Loucy (cell line): Measurements from ENCODE around the gene ATG16L1.

Source experiments
- H2AFZ ChIP-seq: fragments of 200-600 bp; sonication (generic); 2 replicates; pipeline ENCODE4 v1.6.0; 2016; ENCODE audit warnings: antibody characterized with exemption, mild to moderate bottlenecking, low read length, moderate library complexity
- H3F3A ChIP-seq: fragments of 200-600 bp; 2 replicates; pipeline ENCODE4 v1.6.0; 2016; ENCODE audit warnings: antibody characterized with exemption, low read depth, mild to moderate bottlenecking
- H3K27me3 ChIP-seq: fragments of 200-600 bp; sonication (generic); 2 replicates; pipeline ENCODE4 v1.6.1; 2014; ENCODE audit warnings: low read length, mild to moderate bottlenecking; ENCODE audit not compliant: insufficient read depth, poor library complexity, severe bottlenecking
- H3K36me3 ChIP-seq: fragments of 200-600 bp; sonication (generic); 2 replicates; pipeline ENCODE4 v1.6.1; 2016; ENCODE audit warnings: low read length; ENCODE audit not compliant: insufficient read depth
- H3K4me1 ChIP-seq: fragments of 200-600 bp; sonication (generic); 2 replicates; pipeline ENCODE4 v1.5.1; 2014; ENCODE audit warnings: low read length, mild to moderate bottlenecking; ENCODE audit not compliant: insufficient read depth, poor library complexity, severe bottlenecking
- H3K4me2 ChIP-seq: fragments of 200-600 bp; sonication (generic); 2 replicates; pipeline ENCODE4 v1.6.0; 2014; ENCODE audit warnings: antibody characterized with exemption, low read length, low read depth, mild to moderate bottlenecking; ENCODE audit not compliant: poor library complexity, severe bottlenecking
- H3K4me3 ChIP-seq: fragments of 200-600 bp; sonication (generic); 2 replicates; pipeline ENCODE4 v1.5.1; 2014; ENCODE audit warnings: low read length, mild to moderate bottlenecking, mixed read lengths; ENCODE audit not compliant: poor library complexity, severe bottlenecking
- H3K79me2 ChIP-seq: fragments of 200-600 bp; sonication (generic); 2 replicates; pipeline ENCODE4 v1.6.1; 2014; ENCODE audit warnings: low read length; ENCODE audit not compliant: insufficient read depth
- H3K9ac ChIP-seq: fragments of 200-600 bp; sonication (generic); 2 replicates; pipeline ENCODE4 v1.6.0; 2014; ENCODE audit warnings: mild to moderate bottlenecking, low read depth, low read length, moderate library complexity; ENCODE audit not compliant: poor library complexity, severe bottlenecking
- H3K9me2 ChIP-seq: fragments of 200-600 bp; sonication (generic); replicated peaks from 2 replicates; pipeline ENCODE4 v1.6.1; 2016; ENCODE audit warnings: low read depth, low read length, mixed read lengths
- H3K9me3 ChIP-seq: fragments of 200-600 bp; sonication (generic); 2 replicates; pipeline ENCODE4 v1.6.1; 2014; ENCODE audit warnings: mild to moderate bottlenecking, antibody characterized with exemption, low read length, low read depth; ENCODE audit not compliant: insufficient read depth
- H4K20me1 ChIP-seq: fragments of 200-600 bp; sonication (generic); 2 replicates; pipeline ENCODE4 v1.6.0; 2014; ENCODE audit warnings: antibody characterized with exemption, low read length, mild to moderate bottlenecking; ENCODE audit not compliant: insufficient read depth, poor library complexity, severe bottlenecking
- CTCF ChIP-seq: fragments of 200-600 bp; sonication (generic); conservative IDR thresholded peaks from 2 replicates; pipeline ENCODE4 v1.5.1; 2014; ENCODE audit warnings: mild to moderate bottlenecking, antibody characterized with exemption, low read length
- EZH2phosphoT487 ChIP-seq: fragments of 200-600 bp; IDR thresholded peaks from 2 replicates; pipeline ENCODE4 v1.6.1; 2018; ENCODE audit warnings: antibody characterized with exemption, mild to moderate bottlenecking, moderate library complexity, borderline replicate concordance

Gene ATG16L1

GRCh38 chr2:233217892-233218377 is 33.5 kb upstream of the ATG16L1 start:
- H4K20me1 ChIP-seq: no peaks in the 10 kb centered on the region
- no peak for TF ChIP-seq EZH2phosphoT487
- no peak for TF ChIP-seq CTCF
- H3K27me3 ChIP-seq: no peaks in the 10 kb centered on the region
- H3K9me3 ChIP-seq: no peaks in the 10 kb centered on the region
- no peak overlapping the region for H3K4me3 ChIP-seq
- no peaks in the 10 kb centered on the region for H3K4me1 ChIP-seq
- H3K79me2 ChIP-seq: no peaks in the 10 kb centered on the region
- H3K9ac ChIP-seq: no peak overlapping the region
- no peak overlapping the region for H2AFZ ChIP-seq
- H3F3A ChIP-seq: no peaks in the 10 kb centered on the region
- H3K36me3 ChIP-seq: no peaks in the 10 kb centered on the region
- no peak overlapping the region for H3K4me2 ChIP-seq
- H3K9me2 ChIP-seq: no peaks in the 10 kb centered on the region

GRCh38 chr2:233218836-233219235 is 32.6 kb upstream of the ATG16L1 start:
- no peak overlapping the region for H3K9ac ChIP-seq
- no peaks in the 10 kb centered on the region for H3K27me3 ChIP-seq
- H4K20me1 ChIP-seq: no peaks in the 10 kb centered on the region
- H3K4me1 ChIP-seq: no peaks in the 10 kb centered on the region
- no peaks in the 10 kb centered on the region for H3K36me3 ChIP-seq
- no peak overlapping the region for H2AFZ ChIP-seq
- no peaks in the 10 kb centered on the region for H3K9me2 ChIP-seq
- H3K9me3 ChIP-seq: no peaks in the 10 kb centered on the region
- H3F3A ChIP-seq: no peaks in the 10 kb centered on the region
- no peaks in the 10 kb centered on the region for H3K79me2 ChIP-seq
- no peak overlapping the region for H3K4me2 ChIP-seq
- TF ChIP-seq EZH2phosphoT487 (no peak), CTCF (no peak)
- no peak overlapping the region for H3K4me3 ChIP-seq

- Histone ChIP-seq H3K9me2 (no peaks in the 10 kb centered on the region), H4K20me1 (no peaks in the 10 kb centered on the region), H2AFZ (no peak overlapping the region), H3K4me1 (no peaks in the 10 kb centered on the region), H3K79me2 (no peaks in the 10 kb centered on the region), H3K9me3 (no peaks in the 10 kb centered on the region), H3K4me2 (no peak overlapping the region), H3K36me3 (no peaks in the 10 kb centered on the region), H3K9ac (no peak overlapping the region), H3K27me3 (no peaks in the 10 kb centered on the region), H3K4me3 (no peak overlapping the region), H3F3A (no peaks in the 10 kb centered on the region)
- TF ChIP-seq EZH2phosphoT487: no peak
- TF ChIP-seq CTCF: no peak
Measured at GRCh38 chr2:233219848-233220247, 31.6 kb upstream of the ATG16L1 start.
